Measurements from ENCODE around the gene LLPH.

Gene LLPH

DNA sequence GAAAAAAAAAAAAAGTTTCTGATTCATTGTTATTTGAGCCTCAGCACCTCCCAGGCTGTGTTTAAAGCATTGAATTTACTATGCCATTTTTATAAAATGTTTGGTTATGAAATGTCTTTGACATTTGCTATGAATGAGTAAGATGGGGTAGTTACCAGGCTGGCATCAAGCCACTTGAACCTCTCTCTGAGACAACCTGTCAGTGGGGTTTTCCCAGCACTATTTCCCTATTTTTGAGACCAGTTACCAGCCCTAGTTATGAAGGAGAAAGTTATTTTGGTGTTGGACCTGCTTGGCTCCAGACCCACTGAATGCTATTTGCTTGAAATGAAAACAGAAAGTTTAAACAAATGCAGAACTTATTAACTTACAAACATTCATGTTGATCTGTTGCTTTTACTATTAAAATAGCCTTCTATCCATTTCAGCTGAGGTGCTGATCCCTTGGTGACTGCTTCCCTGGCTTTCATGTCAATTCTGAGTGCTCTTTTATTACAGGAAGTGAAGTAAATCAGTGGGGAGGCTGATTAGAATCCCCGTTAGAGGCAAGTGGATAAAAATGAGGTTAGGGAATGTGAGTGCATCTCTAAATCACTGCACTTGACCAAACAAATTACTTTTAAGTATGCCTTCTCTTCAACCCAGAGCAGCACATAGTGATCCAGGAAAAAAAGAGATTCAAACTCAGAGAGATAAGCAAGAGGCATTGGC, 37.8 kb downstream of the LLPH start:
- no peak for DNase-seq (ENCODE audit: low read depth in 3 of 3)

DNA sequence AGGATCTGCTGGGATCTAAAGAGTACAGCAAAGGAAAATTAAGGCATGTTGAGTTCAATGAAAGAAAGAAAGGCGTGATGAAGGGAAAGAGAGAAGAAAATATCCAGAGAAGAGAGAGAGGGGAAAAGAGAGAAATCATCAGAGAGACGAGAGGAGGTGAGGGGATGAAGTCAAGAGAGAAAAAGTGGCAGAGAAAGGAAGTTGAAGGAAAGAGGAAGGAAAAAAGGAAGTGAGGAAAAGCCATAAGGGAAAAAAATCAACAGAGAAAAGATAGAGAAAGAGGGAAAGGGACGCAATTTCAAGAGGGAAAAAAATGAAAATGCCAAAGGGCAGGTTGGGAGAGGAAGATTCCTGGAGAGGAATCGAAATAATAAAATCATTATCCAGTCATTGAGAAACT, 40.4 kb downstream of the LLPH start:
- no peak for DNase-seq (ENCODE audit: low read depth in 3 of 3)

DNA sequence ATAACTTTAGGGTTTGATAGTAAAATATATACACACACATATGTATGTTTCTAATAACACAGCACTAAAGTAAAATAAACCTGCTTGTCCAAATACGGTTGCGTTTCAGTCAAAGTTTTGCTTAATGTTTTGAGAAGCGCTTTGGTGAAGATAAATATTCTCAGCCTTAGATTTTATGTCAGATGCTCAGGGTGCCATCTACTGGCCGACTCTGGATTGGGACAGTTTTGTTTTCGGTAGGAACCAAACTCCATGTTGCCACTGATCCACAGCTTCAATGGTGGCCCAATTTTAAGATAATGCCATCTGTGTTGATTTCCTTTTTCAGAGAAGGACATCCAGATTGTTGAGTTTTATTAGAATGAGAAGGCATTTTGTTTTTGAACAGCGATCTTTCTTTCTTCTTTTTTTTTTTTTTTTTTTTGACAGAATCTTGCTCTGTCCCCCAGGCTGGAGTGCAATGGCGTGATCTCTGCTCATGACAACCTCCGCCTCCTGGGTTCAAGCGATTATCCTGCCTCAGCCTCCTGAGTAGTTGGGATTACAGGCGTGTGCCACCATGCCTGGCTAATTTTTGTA, 43.1 kb downstream of the LLPH start:
- DNase-seq (ENCODE audit: low read depth in 3 of 3) = peak; percentile 17 to 36 (median 19)

DNA sequence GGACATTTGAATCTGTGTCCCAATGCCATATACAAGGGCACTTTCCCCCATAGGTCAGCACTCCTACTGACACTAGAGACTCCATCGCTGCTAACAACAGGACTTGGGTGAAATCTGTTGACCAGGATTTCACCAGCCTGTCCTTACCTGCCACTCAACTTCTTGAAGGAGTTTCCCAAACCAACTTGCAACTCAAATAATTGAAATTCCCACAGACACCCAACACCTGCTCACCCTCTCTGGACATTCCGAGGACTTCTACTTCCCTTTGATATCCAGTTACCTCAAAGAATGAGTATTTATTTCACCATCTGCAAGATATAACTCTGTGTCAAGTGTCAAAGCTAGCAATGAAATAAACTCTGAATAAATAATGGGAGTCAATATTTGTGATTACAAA, 44.6 kb downstream of the LLPH start:
- no peak for DNase-seq (ENCODE audit: low read depth in 3 of 3)

DNA sequence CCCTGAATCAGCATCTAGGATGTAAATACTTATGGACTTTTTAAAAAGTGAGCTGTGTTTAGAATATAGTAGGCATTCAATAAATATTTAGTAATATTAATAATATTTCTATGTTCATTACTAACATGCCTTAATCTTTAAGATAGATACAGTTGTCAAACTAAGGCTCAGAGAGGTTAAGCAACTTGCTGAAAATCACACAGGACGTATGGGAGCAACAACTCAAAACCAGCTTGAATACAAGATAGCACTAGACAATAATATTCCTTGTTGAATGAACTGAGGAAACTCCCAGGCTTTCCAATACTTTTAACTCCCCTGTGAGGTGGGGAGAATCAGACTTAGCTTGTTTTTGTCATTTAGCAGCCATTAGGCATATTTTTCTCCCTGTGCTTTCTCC, 45.3 kb downstream of the LLPH start:
- no peak for DNase-seq (ENCODE audit: low read depth in 3 of 3)

DNA sequence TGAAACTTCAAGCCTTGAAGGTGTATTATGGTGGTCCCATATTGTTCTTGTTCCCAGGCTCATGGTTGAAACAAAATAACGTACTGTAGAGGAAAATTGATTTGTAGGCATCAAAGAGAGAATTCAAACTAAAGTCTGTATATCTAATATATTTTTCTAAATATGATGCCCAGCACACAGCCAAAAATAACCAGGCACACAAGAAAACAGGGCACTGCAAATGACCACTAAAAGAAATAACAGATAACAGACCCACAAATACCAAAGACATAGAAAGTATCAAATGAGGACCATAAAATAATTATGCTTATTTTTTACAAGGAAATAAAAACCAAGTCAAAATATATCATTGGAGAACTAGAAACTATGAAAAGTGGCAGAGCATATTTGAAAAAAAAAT, 46.8 kb downstream of the LLPH start:
- no peak for DNase-seq (ENCODE audit: low read depth in 3 of 3)

DNA sequence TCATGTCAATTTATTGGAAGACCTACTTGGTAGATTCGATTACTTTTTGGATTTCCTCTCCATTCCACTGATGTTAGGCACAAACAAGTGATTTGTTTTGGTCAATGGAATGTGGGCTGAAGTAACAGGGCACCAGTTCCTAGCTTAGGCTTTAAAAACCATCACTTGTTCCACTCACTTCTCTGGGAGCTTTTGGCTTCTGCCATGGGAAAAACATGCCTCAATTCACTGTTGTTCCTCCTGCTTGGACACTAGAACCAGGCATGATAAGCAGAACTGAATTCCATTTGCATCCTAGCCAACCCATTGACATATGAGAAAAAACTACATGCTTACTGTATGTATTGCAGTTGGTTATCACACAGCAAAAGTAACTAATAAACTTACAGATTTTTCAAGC, 47.8 kb downstream of the LLPH start:
- DNase-seq (ENCODE audit: low read depth in 3 of 3) = no peak

DNA sequence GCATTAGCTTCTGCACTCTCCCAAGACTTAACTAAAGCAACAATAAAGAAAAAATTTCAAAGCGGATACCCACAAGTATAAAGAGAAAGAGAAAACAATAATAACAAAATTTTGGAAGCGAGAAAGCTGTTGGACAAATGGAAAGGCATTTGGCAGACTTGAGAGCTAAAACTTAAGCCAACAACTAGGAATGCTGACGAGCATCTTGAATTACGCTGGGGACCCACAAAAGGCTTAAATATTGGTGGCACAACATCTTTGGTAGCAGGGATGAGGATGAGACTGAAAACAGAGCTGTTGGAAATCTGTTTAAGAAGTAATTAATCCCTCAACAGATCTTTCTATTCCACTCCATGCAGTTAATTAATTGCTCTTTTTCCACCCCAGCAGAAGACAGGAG, 49.8 kb downstream of the LLPH start:
- no peak for DNase-seq (ENCODE audit: low read depth in 3 of 3)

DNA sequence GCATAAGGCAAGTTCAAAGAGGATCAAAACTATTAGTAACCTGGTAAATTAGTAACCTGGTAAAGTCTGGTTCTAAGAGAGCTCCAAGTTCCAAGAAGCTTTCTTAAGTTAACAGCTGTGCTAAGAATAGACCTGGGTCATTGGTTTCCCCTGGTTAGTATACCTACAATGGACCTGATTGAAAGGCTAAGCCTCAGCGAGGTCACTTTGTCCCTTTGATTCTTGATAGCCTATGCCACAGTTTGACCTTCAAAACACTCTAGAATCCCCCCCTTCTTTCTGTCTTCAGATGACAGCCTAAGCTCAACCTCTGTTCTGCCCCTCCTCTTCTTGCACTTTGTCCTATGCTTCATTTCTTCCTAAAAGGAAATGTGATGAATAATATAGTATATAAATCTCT, 53.0 kb downstream of the LLPH start:
- no peak for DNase-seq (ENCODE audit: low read depth in 3 of 3)

DNA sequence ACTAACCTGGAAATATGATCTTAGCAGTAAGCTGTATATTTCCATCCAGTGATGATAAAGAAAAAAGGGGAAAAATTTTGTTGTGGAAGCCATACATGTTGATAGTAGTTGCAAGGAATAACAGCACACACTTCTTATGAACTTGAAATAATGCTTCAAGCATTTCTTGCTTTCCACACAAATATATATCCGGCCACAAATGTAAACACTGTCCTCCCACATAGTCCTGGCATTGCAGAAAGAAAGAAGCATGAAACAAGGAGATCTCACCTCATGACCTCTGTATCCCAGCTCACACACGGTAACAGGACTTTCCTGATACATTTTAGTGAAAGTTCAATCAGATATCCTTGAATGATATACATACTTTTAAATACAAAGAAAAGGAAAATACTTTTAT, 56.0 kb downstream of the LLPH start:
- no peak for DNase-seq (ENCODE audit: low read depth in 3 of 3)

DNA sequence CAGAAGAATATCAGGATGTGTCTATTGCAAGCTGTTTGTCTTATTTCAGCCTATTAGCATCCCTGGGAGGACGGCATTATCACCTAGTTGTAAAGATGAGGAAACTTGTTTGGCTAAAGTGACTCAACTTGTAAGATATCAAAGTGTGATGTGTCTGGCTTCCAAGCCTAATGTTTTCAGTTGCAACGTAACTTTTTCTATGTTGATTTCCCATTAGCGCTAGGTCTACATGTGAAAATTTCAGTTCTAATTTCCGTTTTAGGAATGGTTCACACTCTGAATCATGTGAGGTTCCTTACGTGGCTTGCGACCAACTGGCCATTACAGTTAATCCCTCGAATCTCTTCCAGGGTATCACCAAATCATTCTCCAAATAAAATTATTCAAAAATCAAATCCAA, 58.0 kb downstream of the LLPH start:
- DNase-seq (ENCODE audit: low read depth in 3 of 3) = no peak

DNA sequence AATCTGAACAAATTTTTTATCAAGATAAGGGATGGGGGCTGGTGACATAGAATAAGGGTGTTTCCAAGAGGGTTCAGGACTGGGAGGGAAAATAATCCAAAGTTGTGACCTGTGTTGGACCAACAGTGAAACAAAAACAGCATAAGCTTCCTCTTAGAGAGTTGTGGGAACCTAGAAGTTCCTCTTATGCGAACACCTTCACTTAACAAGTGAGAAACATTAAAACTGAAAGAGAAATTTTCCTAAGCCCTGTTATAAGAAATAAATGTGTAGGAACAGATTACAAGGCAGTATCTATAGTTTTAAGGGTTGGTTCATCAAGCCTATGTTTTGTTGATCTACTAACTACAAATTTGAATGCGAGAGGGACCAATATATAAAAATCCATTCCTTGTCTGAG, 58.4 kb downstream of the LLPH start:
- DNase-seq (ENCODE audit: low read depth in 3 of 3) = no peak

DNA sequence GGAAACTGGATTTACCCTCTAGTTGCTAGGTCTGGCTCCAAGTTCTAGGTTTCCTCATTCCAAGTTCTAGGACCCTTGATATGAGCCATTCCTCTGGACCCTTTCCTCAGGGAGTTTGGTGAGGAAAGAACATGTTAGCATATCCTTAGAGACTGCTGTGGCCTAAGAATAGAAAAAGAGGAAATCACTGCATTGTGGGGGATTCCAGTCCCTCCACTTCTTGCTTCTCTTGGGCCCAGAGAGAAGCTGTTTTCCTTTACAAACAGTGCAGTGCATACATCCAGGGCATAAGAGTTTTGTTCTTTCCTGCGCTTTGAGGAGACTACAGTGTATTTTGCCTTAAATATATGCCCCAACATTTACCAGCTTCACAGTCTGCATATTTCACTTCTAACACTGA, 59.0 kb downstream of the LLPH start:
- no peak for DNase-seq (ENCODE audit: low read depth in 3 of 3)

DNA sequence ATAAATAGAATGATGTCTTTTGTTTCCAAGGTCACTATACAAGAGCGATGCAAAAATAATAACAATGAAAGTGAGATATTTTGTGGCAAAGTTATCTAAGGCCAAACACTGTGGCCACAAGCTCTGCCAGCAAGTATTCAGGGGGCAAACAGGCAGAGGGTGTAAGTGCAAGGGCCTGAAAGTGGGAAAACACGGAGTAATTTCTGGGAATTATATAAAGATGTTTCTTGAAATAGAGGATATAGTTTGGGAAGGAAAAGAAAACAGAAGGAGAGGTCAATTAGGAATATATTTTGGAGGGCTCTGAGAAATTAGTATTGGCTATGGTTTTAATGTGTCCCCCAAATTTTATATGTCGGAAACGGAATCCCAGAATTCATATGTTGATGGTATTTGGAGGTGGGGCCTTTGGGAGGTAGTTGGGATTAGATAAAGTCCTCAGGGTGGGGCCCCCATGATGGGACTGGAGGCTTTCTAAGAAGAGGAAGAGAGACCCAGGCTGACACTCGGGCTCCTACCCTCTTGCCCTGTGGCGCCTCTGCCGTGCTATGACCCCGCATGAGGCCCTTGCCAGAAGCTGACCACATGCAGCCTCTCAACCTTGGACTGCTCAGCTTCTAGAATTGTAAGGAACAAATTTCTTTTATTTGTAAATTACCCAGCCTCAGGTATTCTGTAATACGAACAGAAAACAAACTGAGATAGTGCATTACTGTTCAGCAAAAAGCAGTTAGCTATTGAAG, 60.0 kb downstream of the LLPH start:
- DNase-seq (ENCODE audit: low read depth in 3 of 3) = no peak

DNA sequence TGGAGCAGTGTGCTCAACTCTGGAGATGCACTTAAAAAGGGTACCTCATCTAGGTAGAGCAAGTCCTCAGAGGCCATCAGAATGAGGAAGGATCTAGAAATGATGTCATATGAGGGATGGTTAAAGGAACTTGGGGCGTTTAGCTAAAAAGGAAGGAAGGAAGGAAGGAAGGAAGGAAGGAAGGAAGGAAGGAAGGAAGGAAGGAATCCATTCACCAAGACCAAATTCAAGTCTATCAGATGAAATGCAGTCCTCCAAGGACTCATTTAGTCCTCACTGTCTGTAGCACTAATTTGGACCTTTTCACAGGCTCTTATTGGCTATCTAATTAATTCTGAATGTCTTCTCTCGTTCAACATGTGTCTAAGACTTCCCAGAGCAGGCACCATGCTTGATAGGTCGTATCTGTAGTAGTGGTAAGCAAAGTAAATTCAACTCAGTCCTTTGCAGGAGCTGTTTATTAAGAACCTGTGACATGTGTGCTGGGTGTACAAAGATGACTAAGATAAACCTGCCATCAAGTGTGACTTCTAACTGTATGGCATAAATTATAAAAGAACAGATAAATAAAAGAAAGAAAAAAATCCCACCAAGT, 63.5 kb downstream of the LLPH start:
- no peak for DNase-seq (ENCODE audit: low read depth in 3 of 3)

All from stimulated activated CD4-positive, alpha-beta T cell treated with anti-CD3 and anti-CD28 coated beads, TNF-alpha, amount 100 ng/mL, for 48 hours (primary cell).